DOHH2 (cell line): ENCODE results near the gene CTSD.

ENCODE experiments used
- H3F3A ChIP-seq: fragments of 200-600 bp; sonication (generic), shearing (Covaris generic); 2 replicates; pipeline ENCODE4 v1.6.0; 2016; ENCODE audit warnings: antibody characterized with exemption, mild to moderate bottlenecking; ENCODE audit not compliant: control insufficient read depth, insufficient read depth
- H3K27ac ChIP-seq: fragments of 200-600 bp; sonication (generic); 2 replicates; pipeline ENCODE4 v1.5.1; 2014; ENCODE audit warnings: low read depth, mild to moderate bottlenecking, low read length, moderate library complexity
- H3K27me3 ChIP-seq: fragments of 200-600 bp; sonication (generic); 2 replicates; pipeline ENCODE4 v1.6.1; 2014; ENCODE audit warnings: mild to moderate bottlenecking, low read length, mixed read lengths; ENCODE audit not compliant: control insufficient read depth
- H3K36me3 ChIP-seq: fragments of 200-600 bp; sonication (generic); 2 replicates; pipeline ENCODE4 v1.6.1; 2014; ENCODE audit warnings: mild to moderate bottlenecking, low read length, moderate library complexity, mixed read lengths; ENCODE audit not compliant: control insufficient read depth
- H3K4me1 ChIP-seq: fragments of 200-600 bp; sonication (generic); 2 replicates; pipeline ENCODE4 v1.6.1; 2014; ENCODE audit warnings: mild to moderate bottlenecking, low read length, mixed read lengths; ENCODE audit not compliant: control insufficient read depth
- H3K4me2 ChIP-seq: fragments of 200-600 bp; sonication (generic); 2 replicates; pipeline ENCODE4 v1.6.0; 2014; ENCODE audit warnings: mild to moderate bottlenecking, low read length, moderate library complexity
- H3K4me3 ChIP-seq: fragments of 200-600 bp; sonication (generic); 2 replicates; pipeline ENCODE4 v1.5.1; 2014; ENCODE audit warnings: mild to moderate bottlenecking, low read length, mixed read lengths
- H3K79me2 ChIP-seq: fragments of 200-600 bp; sonication (generic); 2 replicates; pipeline ENCODE4 v1.6.1; 2014; ENCODE audit warnings: mild to moderate bottlenecking, low read length, mixed read lengths; ENCODE audit not compliant: control insufficient read depth
- H3K9me2 ChIP-seq: fragments of 200-600 bp; sonication (generic); replicated peaks from 2 replicates; pipeline ENCODE4 v1.6.1; 2014; ENCODE audit warnings: mild to moderate bottlenecking, low read length, mixed read lengths; ENCODE audit not compliant: control insufficient read depth
- H3K9me3 ChIP-seq: fragments of 200-600 bp; sonication (generic); 2 replicates; pipeline ENCODE4 v1.6.1; 2014; ENCODE audit warnings: antibody characterized with exemption, low read length, mixed read lengths; ENCODE audit not compliant: control insufficient read depth, insufficient read depth
- H4K20me1 ChIP-seq: fragments of 200-600 bp; sonication (generic); 2 replicates; pipeline ENCODE4 v1.6.0; 2014; ENCODE audit warnings: low read depth, mild to moderate bottlenecking, antibody characterized with exemption, low read length, moderate library complexity; ENCODE audit not compliant: control insufficient read depth, insufficient read depth
- EZH2phosphoT487 ChIP-seq: fragments of 200-600 bp; sonication (generic); IDR thresholded peaks from 2 replicates; pipeline ENCODE4 v1.6.1; 2017; ENCODE audit warnings: borderline replicate concordance, mild to moderate bottlenecking, antibody characterized with exemption, low read length, moderate library complexity, mixed read lengths
- TF ChIP-seq, protein P1 (sequence below): fragments of 200-600 bp; sonication (generic); IDR thresholded peaks from one replicate; pipeline ENCODE4 v1.5.1; 2014; ENCODE audit warnings: antibody characterized with exemption, mild to moderate bottlenecking, low read depth, low read length; ENCODE audit not compliant: poor library complexity, severe bottlenecking

Gene CTSD

DNA sequence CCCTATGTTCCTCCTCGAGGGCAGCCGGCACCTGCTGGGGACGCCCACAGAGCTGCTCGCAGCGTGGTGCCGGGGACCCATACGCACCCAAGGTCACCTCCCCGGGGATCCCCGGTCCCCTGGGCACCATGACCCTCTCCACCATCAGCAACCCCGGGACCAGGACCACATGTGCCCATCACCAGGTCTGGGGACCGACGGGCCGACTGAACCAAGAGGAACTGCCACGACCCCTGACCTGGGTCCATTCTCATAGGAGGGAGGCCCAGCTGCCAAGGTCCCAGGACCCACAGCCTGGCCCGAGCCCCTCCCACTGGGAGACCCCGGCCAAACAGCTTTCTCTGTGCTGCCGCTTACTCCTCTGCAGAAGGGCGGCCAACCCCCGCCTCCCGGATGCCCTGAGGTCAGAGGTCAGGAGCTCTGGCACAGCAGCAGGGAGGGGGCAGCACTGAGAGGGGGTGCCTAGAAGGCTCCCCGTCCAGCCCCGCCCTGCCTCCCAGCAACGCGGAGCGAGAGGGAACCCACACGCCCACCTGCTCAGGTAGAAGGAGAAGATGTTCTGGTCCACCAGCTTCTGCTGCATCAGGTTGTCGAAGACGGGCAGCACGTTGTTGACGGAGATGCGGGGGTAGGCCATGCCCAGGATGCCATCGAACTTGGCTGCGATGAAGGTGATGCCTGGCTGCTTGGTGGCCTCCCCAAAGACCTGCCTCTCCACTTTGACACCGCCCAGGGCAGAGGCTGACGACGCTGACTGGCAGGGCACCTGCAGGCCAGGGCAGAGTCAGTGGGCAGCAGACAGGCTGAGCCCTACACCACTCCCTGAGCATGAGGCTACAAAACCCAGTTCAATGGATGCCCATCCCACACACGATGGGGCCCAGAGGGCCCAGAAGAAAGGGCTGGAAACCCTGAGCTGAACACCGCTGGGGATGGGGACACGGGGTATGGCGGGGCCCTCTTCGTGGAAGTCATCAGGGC is 6.6 kb downstream of the CTSD start:
- Histone ChIP-seq H3K36me3 (no peaks in the 10 kb centered on the region), H3K4me2 (peak overlapping the region; percentile 31), H3F3A (no peaks in the 10 kb centered on the region), H3K9me3 (no peaks in the 10 kb centered on the region), H3K27ac (no peak overlapping the region), H4K20me1 (no peaks in the 10 kb centered on the region), H3K9me2 (no peaks in the 10 kb centered on the region), H3K4me3 (no peak overlapping the region), H3K79me2 (no peaks in the 10 kb centered on the region), H3K27me3 (no peaks in the 10 kb centered on the region), H3K4me1 (peaks cover 14% of the 10 kb centered on the region)
- no peak for TF ChIP-seq EZH2phosphoT487
- TF ChIP-seq, protein P1, sequence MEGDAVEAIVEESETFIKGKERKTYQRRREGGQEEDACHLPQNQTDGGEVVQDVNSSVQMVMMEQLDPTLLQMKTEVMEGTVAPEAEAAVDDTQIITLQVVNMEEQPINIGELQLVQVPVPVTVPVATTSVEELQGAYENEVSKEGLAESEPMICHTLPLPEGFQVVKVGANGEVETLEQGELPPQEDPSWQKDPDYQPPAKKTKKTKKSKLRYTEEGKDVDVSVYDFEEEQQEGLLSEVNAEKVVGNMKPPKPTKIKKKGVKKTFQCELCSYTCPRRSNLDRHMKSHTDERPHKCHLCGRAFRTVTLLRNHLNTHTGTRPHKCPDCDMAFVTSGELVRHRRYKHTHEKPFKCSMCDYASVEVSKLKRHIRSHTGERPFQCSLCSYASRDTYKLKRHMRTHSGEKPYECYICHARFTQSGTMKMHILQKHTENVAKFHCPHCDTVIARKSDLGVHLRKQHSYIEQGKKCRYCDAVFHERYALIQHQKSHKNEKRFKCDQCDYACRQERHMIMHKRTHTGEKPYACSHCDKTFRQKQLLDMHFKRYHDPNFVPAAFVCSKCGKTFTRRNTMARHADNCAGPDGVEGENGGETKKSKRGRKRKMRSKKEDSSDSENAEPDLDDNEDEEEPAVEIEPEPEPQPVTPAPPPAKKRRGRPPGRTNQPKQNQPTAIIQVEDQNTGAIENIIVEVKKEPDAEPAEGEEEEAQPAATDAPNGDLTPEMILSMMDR, result no peak

DNA sequence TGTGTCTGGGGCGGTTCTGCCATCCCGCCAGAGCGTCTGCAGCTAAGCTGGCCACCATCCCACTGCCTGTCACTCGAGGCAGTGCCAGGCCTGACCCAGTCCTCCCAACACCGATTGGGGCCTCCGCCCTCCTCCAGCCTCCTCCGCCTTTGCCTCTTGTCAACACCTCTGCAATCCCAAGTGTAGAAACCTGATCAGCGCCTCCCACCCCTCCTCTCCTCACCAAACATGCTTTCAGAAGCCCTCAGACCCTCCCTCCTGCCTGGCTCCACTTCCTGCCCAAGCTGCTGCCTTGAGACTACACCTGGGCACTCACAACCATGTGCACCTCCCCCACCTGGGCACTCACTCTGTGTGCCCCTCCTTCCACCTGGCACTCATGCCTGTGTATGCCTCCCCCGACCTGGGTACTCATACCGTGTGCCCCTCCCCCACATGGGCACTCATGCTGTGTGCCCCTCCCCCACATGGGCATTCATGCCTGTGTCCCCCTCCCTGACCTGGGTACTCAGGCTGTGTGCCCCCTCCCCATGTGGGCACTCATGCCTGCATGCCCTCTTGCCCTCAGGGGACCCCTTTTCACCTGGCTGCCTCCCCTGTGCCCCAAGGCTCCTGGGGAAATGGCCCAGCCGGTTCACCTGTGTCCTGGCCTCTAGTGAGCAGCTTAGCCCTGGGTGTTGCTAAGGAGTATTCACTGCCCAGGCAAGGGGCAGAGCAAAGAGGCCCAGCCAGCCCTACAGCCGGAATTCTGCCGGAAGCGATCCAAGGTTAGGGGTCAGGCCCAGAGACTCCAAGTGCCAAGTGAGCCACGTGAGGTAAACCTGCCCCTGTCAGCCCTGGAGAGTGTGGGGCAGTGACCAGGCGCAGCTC is 7.8 kb downstream of the CTSD start:
- no peak overlapping the region for H3K4me3 ChIP-seq
- H3K27me3 ChIP-seq, result no peaks in the 10 kb centered on the region
- no peak overlapping the region for H3K4me2 ChIP-seq
- no peak overlapping the region for H3K27ac ChIP-seq
- no peaks in the 10 kb centered on the region for H3K36me3 ChIP-seq
- no peaks in the 10 kb centered on the region for H3F3A ChIP-seq
- peaks cover 14% of the 10 kb centered on the region for H3K4me1 ChIP-seq
- H3K79me2 ChIP-seq, result no peaks in the 10 kb centered on the region
- H3K9me3 ChIP-seq, result no peaks in the 10 kb centered on the region
- no peaks in the 10 kb centered on the region for H4K20me1 ChIP-seq
- H3K9me2 ChIP-seq, result no peaks in the 10 kb centered on the region
- TF ChIP-seq EZH2phosphoT487, result no peak
- TF ChIP-seq, protein P1, result no peak

DNA sequence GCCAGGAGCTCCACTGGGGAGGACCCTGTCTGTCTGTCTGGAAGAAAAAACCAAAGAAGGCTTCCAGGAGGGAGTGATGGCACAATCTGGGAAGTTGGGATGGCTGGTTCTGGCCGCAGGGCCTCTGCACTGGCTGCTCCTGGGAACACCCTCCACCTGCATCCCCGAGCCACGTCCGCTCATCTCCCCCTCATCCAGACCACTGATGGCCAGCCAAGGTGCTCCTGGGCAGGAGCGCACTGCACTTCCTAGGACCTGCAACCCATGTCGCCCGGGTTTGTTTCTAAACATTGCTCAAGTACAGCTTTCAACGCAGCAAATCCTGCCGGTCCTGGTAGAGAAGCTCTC is 8.4 kb downstream of the CTSD start:
- TF ChIP-seq, protein P1, result no peak
- no peak for TF ChIP-seq EZH2phosphoT487
- peaks cover 14% of the 10 kb centered on the region for H3K4me1 ChIP-seq
- no peaks in the 10 kb centered on the region for H4K20me1 ChIP-seq
- H3K4me2 ChIP-seq, result no peak overlapping the region
- H3K79me2 ChIP-seq, result no peaks in the 10 kb centered on the region
- no peaks in the 10 kb centered on the region for H3K9me3 ChIP-seq
- no peak overlapping the region for H3K4me3 ChIP-seq
- no peaks in the 10 kb centered on the region for H3K9me2 ChIP-seq
- H3K27ac ChIP-seq, result no peak overlapping the region
- H3K27me3 ChIP-seq, result no peaks in the 10 kb centered on the region
- H3K36me3 ChIP-seq, result no peaks in the 10 kb centered on the region
- no peaks in the 10 kb centered on the region for H3F3A ChIP-seq
